Esophagus (tissue), 2 donors: Measurements from ENCODE around the gene NCOA1. TPM values are rescaled to one million over a fixed set of nuclear protein-coding genes. Genes with fewer than 3 reads are reported as not detected.
"Not testable (repeated sequence)": the region's sequence is repeated elsewhere in the genome, so short reads cannot be mapped to it uniquely, and the experiment has no call there.

Source experiments
- H3K27ac ChIP-seq, 2 donors: one replicate each; pipeline ENCODE4 v1.5.1; 2013; ENCODE audit warnings: low read depth in 2 of 2, mild to moderate bottlenecking in 2 of 2, inconsistent platforms in 1 of 2, low read length in 1 of 2, moderate library complexity in 1 of 2
- H3K27me3 ChIP-seq, 2 donors: one replicate each; pipeline ENCODE4 v1.6.1; 2013; ENCODE audit warnings: low read length in 2 of 2, control low read depth in 1 of 2, mild to moderate bottlenecking in 1 of 2; ENCODE audit not compliant: insufficient read depth in 2 of 2, control insufficient read depth in 1 of 2
- H3K36me3 ChIP-seq, 2 donors: one replicate each; pipeline ENCODE4 v1.6.1; 2013; ENCODE audit warnings: low read length in 1 of 2; ENCODE audit not compliant: control insufficient read depth in 2 of 2, insufficient read depth in 2 of 2
- H3K4me1 ChIP-seq, 2 donors: one replicate each; pipeline ENCODE4 v1.6.1; 2013; ENCODE audit warnings: low read length in 1 of 2; ENCODE audit not compliant: control insufficient read depth in 2 of 2, insufficient read depth in 2 of 2
- H3K4me3 ChIP-seq, 2 donors: one replicate each; pipeline ENCODE4 v1.5.1; 2013; ENCODE audit warnings: low read length in 2 of 2, mild to moderate bottlenecking in 2 of 2, low read depth in 1 of 2, moderate library complexity in 1 of 2
- H3K9me3 ChIP-seq, 2 donors: one replicate each; pipeline ENCODE4 v1.6.1; 2013; ENCODE audit warnings: mild to moderate bottlenecking in 2 of 2, low read depth in 1 of 2, low read length in 1 of 2, moderate library complexity in 1 of 2; ENCODE audit not compliant: control insufficient read depth in 2 of 2, insufficient read depth in 1 of 2
- WGBS, 2 donors: extraction: QIAGEN DNeasy Blood & Tissue Kit; methylation state at CpG; one replicate each; pipeline ENCODE4 v1.1.7; 2013; 5-methylcytosine and 5-hydroxymethylcytosine counted together
- polyA plus RNA-seq, 2 donors: library from polyadenylated mRNA; stranded (reverse); fragments of 200-250 nt; gene quantifications; one replicate each; pipeline ENCODE4 v1.2.3, GENCODE V29; 2013
- donor health status: healthy with polysubstance abuse.
- donor health status: Bipolar disorder and iron deficiency.

Gene NCOA1
- polyA plus RNA-seq, 2 donors, result 8.7 to 13.7 TPM

- Histone ChIP-seq H3K4me1 (no peaks in the 10 kb centered on the region), H3K27me3 (no peaks in the 10 kb centered on the region), H3K27ac (no peak overlapping the region), H3K9me3 (no peaks in the 10 kb centered on the region), H3K36me3 (no peaks in the 10 kb centered on the region), H3K4me3 (no peak overlapping the region)
- 67 to 84% methylated on average over 2 of the region's 2 CpGs for WGBS, 2 donors
Measured at GRCh38 chr2:24559473-24560113, 68.5 kb downstream of the NCOA1 start.

GRCh38 chr2:24565537-24565936 is 74.5 kb downstream of the NCOA1 start:
- WGBS, 2 donors, result 97 to 98% methylated on average over 8 of the region's 8 CpGs
- H3K36me3 ChIP-seq, result peaks cover 5 to 9% of the 10 kb centered on the region in 2 donors
- no peak overlapping the region for H3K4me3 ChIP-seq
- no peak overlapping the region for H3K27ac ChIP-seq
- H3K27me3 ChIP-seq, result no peaks in the 10 kb centered on the region
- peaks cover 0 to 5% of the 10 kb centered on the region in 2 donors for H3K9me3 ChIP-seq
- H3K4me1 ChIP-seq, result no peaks in the 10 kb centered on the region

- H3K4me3 ChIP-seq, result no peak overlapping the region
- H3K9me3 ChIP-seq, result peaks cover 0 to 5% of the 10 kb centered on the region in 2 donors
- H3K4me1 ChIP-seq, result no peaks in the 10 kb centered on the region
- H3K27ac ChIP-seq, result no peak overlapping the region
- H3K36me3 ChIP-seq, result peaks cover 5 to 9% of the 10 kb centered on the region in 2 donors
- 97 to 100% methylated on average over 3 of the region's 3 CpGs for WGBS, 2 donors
- no peaks in the 10 kb centered on the region for H3K27me3 ChIP-seq
Measured at GRCh38 chr2:24566209-24566608, 75.2 kb downstream of the NCOA1 start.

GRCh38 chr2:24566630-24567029 is 75.6 kb downstream of the NCOA1 start:
- Histone ChIP-seq H3K9me3 (peaks cover 0 to 5% of the 10 kb centered on the region in 2 donors), H3K27me3 (no peaks in the 10 kb centered on the region), H3K4me1 (no peaks in the 10 kb centered on the region), H3K4me3 (no peak overlapping the region), H3K36me3 (peaks cover 5 to 9% of the 10 kb centered on the region in 2 donors), H3K27ac (no peak overlapping the region)
- 93 to 98% methylated on average over 7 of the region's 7 CpGs for WGBS, 2 donors

GRCh38 chr2:24568551-24568950 is 77.5 kb downstream of the NCOA1 start:
- Histone ChIP-seq H3K4me3 (no peak overlapping the region), H3K27ac (no peak overlapping the region), H3K36me3 (peaks cover 5 to 9% of the 10 kb centered on the region in 2 donors), H3K27me3 (no peaks in the 10 kb centered on the region), H3K4me1 (no peaks in the 10 kb centered on the region), H3K9me3 (peaks cover 0 to 5% of the 10 kb centered on the region in 2 donors)

GRCh38 chr2:24569565-24569964 is 78.5 kb downstream of the NCOA1 start:
- not testable (repeated sequence) for H3K4me3 ChIP-seq, H3K27ac ChIP-seq, H3K36me3 ChIP-seq, H3K4me1 ChIP-seq, H3K27me3 ChIP-seq, H3K9me3 ChIP-seq
- WGBS, 2 donors, result 91 to 96% methylated on average over 10 of the region's 10 CpGs

- H3K9me3 ChIP-seq, result peaks cover 0 to 5% of the 10 kb centered on the region in 2 donors
- no peaks in the 10 kb centered on the region for H3K27me3 ChIP-seq
- no peaks in the 10 kb centered on the region for H3K4me1 ChIP-seq
- no peak overlapping the region for H3K27ac ChIP-seq
- H3K4me3 ChIP-seq, result no peak overlapping the region
- H3K36me3 ChIP-seq, result peaks cover 5 to 9% of the 10 kb centered on the region in 2 donors
- 85 to 88% methylated on average over 1 of the region's 1 CpG for WGBS, 2 donors
Measured at GRCh38 chr2:24570225-24570624, 79.2 kb downstream of the NCOA1 start.

GRCh38 chr2:24571828-24572442 is 80.9 kb downstream of the NCOA1 start:
- no peak overlapping the region for H3K27ac ChIP-seq
- H3K9me3 ChIP-seq, result no peaks in the 10 kb centered on the region
- WGBS, 2 donors, result 84 to 92% methylated on average over 2 of the region's 2 CpGs
- H3K4me3 ChIP-seq, result no peak overlapping the region
- no peaks in the 10 kb centered on the region for H3K27me3 ChIP-seq
- no peaks in the 10 kb centered on the region for H3K36me3 ChIP-seq
- no peaks in the 10 kb centered on the region for H3K4me1 ChIP-seq

- no peak overlapping the region for H3K27ac ChIP-seq
Measured at GRCh38 chr2:24576146-24576545, 85.1 kb downstream of the NCOA1 start.

GRCh38 chr2:24576617-24577016 is 85.6 kb downstream of the NCOA1 start:
- H3K4me1 ChIP-seq, result peaks cover 0 to 2% of the 10 kb centered on the region in 2 donors
- H3K9me3 ChIP-seq, result no peaks in the 10 kb centered on the region
- 81 to 94% methylated on average over 1 of the region's 1 CpG for WGBS, 2 donors
- no peak overlapping the region for H3K4me3 ChIP-seq
- no peaks in the 10 kb centered on the region for H3K36me3 ChIP-seq
- H3K27ac ChIP-seq, result no peak overlapping the region
- H3K27me3 ChIP-seq, result no peaks in the 10 kb centered on the region

More at GRCh38 chr2:24576146-24576545, 85.1 kb downstream of the NCOA1 start:
- H3K36me3 ChIP-seq, result no peaks in the 10 kb centered on the region
- peaks cover 0 to 2% of the 10 kb centered on the region in 2 donors for H3K4me1 ChIP-seq
- no peaks in the 10 kb centered on the region for H3K9me3 ChIP-seq
- no peak overlapping the region for H3K4me3 ChIP-seq
- no peaks in the 10 kb centered on the region for H3K27me3 ChIP-seq
